ENCODE measurements around the gene RNF166.

DNA sequence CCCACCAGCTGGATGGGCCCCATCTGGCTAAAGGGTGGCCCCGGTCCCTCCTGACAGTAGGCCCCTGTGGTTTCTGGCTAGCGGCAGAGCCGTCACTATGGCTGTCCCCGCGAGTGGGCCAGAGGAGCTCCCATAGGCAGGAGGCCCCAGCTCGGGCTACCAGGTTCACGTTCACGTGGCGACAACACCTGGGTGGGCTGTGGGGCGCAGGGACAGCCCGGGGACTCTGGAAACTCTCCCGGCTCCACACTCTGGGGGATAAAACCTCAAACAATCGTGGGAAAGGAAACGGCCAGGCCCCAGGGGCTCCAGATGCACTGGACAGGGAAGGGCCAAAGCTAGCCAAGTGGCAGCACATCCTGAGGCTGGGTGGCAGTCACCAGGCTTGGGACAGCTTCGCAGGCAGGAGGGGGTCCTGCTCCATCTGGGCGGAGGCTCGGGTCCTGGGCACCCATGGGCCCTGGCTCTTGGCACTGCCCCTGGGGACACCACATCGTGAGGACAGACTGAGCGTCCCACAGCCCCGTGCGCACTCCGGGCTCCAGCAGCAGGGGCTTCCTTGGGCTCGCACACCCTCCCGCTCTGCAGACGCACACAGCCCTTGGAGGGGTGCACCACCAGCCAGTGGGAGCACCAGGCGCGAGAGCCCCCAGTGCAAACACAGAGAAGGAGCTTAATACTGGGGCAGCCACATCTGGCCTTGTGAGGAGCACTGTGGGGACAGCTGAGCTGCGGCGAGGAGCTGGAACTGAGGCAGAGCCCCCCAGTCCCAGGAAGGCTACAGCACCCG lies 4.4 kb downstream of the RNF166 start:
- TF ChIP-seq, protein P1, sequence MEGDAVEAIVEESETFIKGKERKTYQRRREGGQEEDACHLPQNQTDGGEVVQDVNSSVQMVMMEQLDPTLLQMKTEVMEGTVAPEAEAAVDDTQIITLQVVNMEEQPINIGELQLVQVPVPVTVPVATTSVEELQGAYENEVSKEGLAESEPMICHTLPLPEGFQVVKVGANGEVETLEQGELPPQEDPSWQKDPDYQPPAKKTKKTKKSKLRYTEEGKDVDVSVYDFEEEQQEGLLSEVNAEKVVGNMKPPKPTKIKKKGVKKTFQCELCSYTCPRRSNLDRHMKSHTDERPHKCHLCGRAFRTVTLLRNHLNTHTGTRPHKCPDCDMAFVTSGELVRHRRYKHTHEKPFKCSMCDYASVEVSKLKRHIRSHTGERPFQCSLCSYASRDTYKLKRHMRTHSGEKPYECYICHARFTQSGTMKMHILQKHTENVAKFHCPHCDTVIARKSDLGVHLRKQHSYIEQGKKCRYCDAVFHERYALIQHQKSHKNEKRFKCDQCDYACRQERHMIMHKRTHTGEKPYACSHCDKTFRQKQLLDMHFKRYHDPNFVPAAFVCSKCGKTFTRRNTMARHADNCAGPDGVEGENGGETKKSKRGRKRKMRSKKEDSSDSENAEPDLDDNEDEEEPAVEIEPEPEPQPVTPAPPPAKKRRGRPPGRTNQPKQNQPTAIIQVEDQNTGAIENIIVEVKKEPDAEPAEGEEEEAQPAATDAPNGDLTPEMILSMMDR (IDR thresholded peaks at IDR 0.05; ENCODE audit: borderline replicate concordance, extremely low read depth, low read length, poor library complexity, severe bottlenecking): no peak
- TF ChIP-seq EZH2 (IDR thresholded peaks at IDR 0.05; ENCODE audit: borderline replicate concordance, low read depth, low read length, severe bottlenecking): no peak

All from DND-41 (cell line).